ENCODE measurements around the gene DUSP18. TPM values are rescaled to one million over a fixed set of nuclear protein-coding genes. Genes with fewer than 3 reads are reported as not detected.

The DUSP18 gene
- total and polyA plus RNA-seq, 9 of the 15 experiments (the other 6 are each of a cell fraction or from before 2014, with no cell fraction given), result 1.00 to 3.7 (median 1.5) TPM

DNA sequence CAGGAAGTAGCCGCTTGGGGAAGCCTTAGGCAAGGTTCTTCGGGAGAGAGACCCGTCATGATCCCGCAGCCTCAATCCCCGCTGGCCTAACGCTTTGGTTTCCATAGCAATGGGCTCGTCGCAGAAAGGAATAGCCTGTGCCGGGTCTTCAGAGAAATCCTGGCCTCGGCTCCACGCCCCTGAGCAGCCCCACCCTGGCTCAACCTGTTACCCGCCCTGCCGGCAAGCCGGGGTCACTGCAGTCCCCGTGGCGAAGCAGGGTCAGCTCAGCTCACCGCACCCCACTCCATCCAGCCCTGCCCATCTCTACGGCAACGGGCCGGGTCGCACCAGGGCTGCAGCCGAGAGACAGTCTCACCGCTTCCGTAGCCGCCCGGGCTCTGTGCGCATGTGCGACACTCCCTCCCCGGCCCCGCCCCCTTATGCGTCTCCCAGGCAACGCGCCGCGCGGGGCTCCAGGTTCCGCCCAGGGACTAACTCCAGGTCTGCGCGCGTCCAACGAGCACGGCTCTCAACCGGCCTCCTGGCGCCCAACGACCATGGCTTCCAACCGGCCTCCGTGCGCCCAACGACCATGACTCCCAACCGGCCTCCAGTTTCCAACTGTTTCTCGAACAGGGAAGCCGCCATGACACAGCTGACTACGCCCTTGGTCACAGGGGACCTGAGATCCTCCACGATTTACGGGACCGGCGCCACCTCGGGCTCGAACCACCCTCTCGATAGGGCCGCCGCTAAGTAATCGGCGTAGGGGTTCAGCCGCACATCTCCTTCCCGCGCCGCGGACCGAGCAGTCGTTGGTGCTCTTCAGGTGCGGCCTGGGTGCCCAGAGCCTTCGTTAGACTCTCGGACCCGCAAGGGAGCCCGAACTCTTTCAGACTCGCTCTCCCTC is at the start of gene DUSP18 (continued):
- no peak for TF ChIP-seq HDGF (IDR thresholded peaks at IDR 0.05)
- TF ChIP-seq HES1 (IDR thresholded peaks at IDR 0.05; ENCODE audit: low read depth), result no peak
- TF ChIP-seq FOXK2 (conservative IDR thresholded peaks at IDR 0.05 in 1 of 2, IDR thresholded peaks at IDR 0.05 in 1 of 2; ENCODE audit: low read depth in 2 of 2), result no peak
- peak; percentile 88 for TF ChIP-seq RBFOX2 (IDR thresholded peaks at IDR 0.05; ENCODE audit: low read depth, low read length)
- no peak for TF ChIP-seq ESRRB (CRISPR knock-in tag; IDR thresholded peaks at IDR 0.05; ENCODE audit: borderline replicate concordance)
- TF ChIP-seq, protein P1, sequence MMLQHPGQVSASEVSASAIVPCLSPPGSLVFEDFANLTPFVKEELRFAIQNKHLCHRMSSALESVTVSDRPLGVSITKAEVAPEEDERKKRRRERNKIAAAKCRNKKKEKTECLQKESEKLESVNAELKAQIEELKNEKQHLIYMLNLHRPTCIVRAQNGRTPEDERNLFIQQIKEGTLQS (IDR thresholded peaks at IDR 0.05), result no peak
- TF ChIP-seq, protein P1 (CRISPR knock-in tag; conservative IDR thresholded peaks at IDR 0.05), result no peak
- no peak for TF ChIP-seq SMARCA5 (IDR thresholded peaks at IDR 0.05)
- TF ChIP-seq ZNF174 (CRISPR knock-in tag; IDR thresholded peaks at IDR 0.05), result no peak
- no peak for TF ChIP-seq E2F1 (CRISPR knock-in tag; IDR thresholded peaks at IDR 0.05)
- TF ChIP-seq ZNF586 (CRISPR knock-in tag; conservative IDR thresholded peaks at IDR 0.05), result no peak
- TF ChIP-seq RBM22 (IDR thresholded peaks at IDR 0.05; ENCODE audit: low read depth, low read length, poor library complexity, severe bottlenecking), result peak; percentile 82
- TF ChIP-seq SAFB2 (IDR thresholded peaks at IDR 0.05; ENCODE audit: borderline replicate concordance, low read depth, low read length, severe bottlenecking), result no peak
- TF ChIP-seq NFYB (IDR thresholded peaks at IDR 0.05; ENCODE audit: extremely low read depth, insufficient read length), result no peak
- TF ChIP-seq, protein P2, sequence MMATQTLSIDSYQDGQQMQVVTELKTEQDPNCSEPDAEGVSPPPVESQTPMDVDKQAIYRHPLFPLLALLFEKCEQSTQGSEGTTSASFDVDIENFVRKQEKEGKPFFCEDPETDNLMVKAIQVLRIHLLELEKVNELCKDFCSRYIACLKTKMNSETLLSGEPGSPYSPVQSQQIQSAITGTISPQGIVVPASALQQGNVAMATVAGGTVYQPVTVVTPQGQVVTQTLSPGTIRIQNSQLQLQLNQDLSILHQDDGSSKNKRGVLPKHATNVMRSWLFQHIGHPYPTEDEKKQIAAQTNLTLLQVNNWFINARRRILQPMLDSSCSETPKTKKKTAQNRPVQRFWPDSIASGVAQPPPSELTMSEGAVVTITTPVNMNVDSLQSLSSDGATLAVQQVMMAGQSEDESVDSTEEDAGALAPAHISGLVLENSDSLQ (IDR thresholded peaks at IDR 0.05), result no peak
- no peak for TF ChIP-seq C11orf30 (IDR thresholded peaks at IDR 0.05; ENCODE audit: low read depth)
- no peak for TF ChIP-seq ZNF239 (CRISPR knock-in tag; IDR thresholded peaks at IDR 0.05)
- TF ChIP-seq LARP7 (IDR thresholded peaks at IDR 0.05), result no peak
- no peak for TF ChIP-seq TEAD1 (CRISPR knock-in tag; IDR thresholded peaks at IDR 0.05)
- TF ChIP-seq THAP12 (CRISPR knock-in tag; IDR thresholded peaks at IDR 0.05), result no peak
- no peak for TF ChIP-seq ASH1L (IDR thresholded peaks at IDR 0.05; ENCODE audit: borderline replicate concordance, low read depth, partially characterized antibody)
- TF ChIP-seq GATA2 (CRISPR knock-in tag; IDR thresholded peaks at IDR 0.05), result no peak
- no peak for TF ChIP-seq DNMT1 (IDR thresholded peaks at IDR 0.05)

Measured in K562 (cell line).